Heart right ventricle (tissue), 16 donors: ENCODE measurements around the gene IL36A. TPM values are rescaled to one million over a fixed set of nuclear protein-coding genes. Genes with fewer than 3 reads are reported as not detected.

Experiments
- ATAC-seq, 8 donors: fragments of 200-7000 bp; cut with Tn5 transposase; one replicate each; pipeline ENCODE4 v1.9.1; 2020; ENCODE audit warnings: mild to moderate bottlenecking in 8 of 8, moderate library complexity in 8 of 8, moderate number of reproducible peaks in 1 of 8
- DNase-seq, 2 donors: peaks; one replicate each; pipeline ENCODE4 v3.0.0-alpha.2; 2020
- H3K27ac ChIP-seq, 10 donors: fragments of 200-600 bp; sonication (generic) in 2 of 10; one replicate each; pipeline versions ENCODE4 v1.5.0 to v1.8.0; 2020 to 2022; ENCODE audit warnings: mild to moderate bottlenecking in 3 of 10
- H3K27me3 ChIP-seq, 7 donors: fragments of 200-600 bp; one replicate each; pipeline ENCODE4 v1.8.0; 2021 to 2022; ENCODE audit warnings: mild to moderate bottlenecking in 2 of 7
- H3K36me3 ChIP-seq, 9 donors: fragments of 200-600 bp; sonication (generic) in 1 of 9; one replicate each; pipeline versions ENCODE4 v1.5.0 to v1.8.0; 2020 to 2022; ENCODE audit warnings: mild to moderate bottlenecking in 2 of 9
- H3K4me1 ChIP-seq, 9 donors: fragments of 200-600 bp; sonication (generic) in 1 of 9; one replicate each; pipeline versions ENCODE4 v1.5.0 to v1.8.0; 2020 to 2022; ENCODE audit warnings: mild to moderate bottlenecking in 4 of 9
- H3K4me3 ChIP-seq, 10 donors: fragments of 200-600 bp; sonication (generic) in 2 of 10; one replicate each; pipeline versions ENCODE4 v1.5.0 to v1.8.0; 2020 to 2022; ENCODE audit warnings: mild to moderate bottlenecking in 7 of 10, moderate library complexity in 2 of 10
- H3K9me3 ChIP-seq, 11 donors: fragments of 200-600 bp in 10 of 11; sonication (generic) in 2 of 11; one replicate each; pipeline versions ENCODE4 v1.5.0 to v1.8.0; 2013 to 2022; ENCODE audit warnings: mild to moderate bottlenecking in 2 of 11, control low read depth in 1 of 11, moderate library complexity in 1 of 11
- WGBS, 2 donors: extraction: QIAGEN DNeasy Blood & Tissue Kit; methylation state at CpG; one replicate each; pipeline ENCODE4 v1.1.7; 2013; ENCODE audit warnings: inconsistent platforms in 1 of 2; 5-methylcytosine and 5-hydroxymethylcytosine counted together
- intact Hi-C, 10 donors: fragments of 100-400 bp; cut with DNase I; formaldehyde crosslinking; loops; one replicate each; pipeline versions ENCODE4 v1.11.1 to v1.14.2; 2022
- polyA plus RNA-seq, 2 donors: library from polyadenylated mRNA; stranded (reverse); fragments of 200-250 nt; gene quantifications; one replicate each; pipeline ENCODE4 v1.2.3, GENCODE V29; 2013
- total RNA-seq, 10 donors: library from RNA; stranded (reverse); fragmentation: NEBNext Ultra II Directional in 3 of 10; extraction: Animal tissue kit (Norgen Biotek cat#: 25700) in 3 of 10; gene quantifications; one replicate each; pipeline versions ENCODE4 v1.2.1 to v1.2.4, GENCODE V29; 2021 to 2023
- TF ChIP-seq, protein P1 (sequence below), 9 donors: fragments of 200-600 bp; sonication (generic) in 2 of 9; IDR thresholded peaks; one replicate each; pipeline versions ENCODE4 v1.5.0 to v1.8.0; 2021 to 2022; ENCODE audit warnings: antibody characterized with exemption in 9 of 9, mild to moderate bottlenecking in 5 of 9, moderate library complexity in 1 of 9
- donor health status: Arrhythmogenic right ventricular cardiomyopathy.
- donor health status: ischemic (EF 13 %, LVEDD 7.1; RV severe dilation, severe dysfunction).
- donor health status: healthy with polysubstance abuse.
- donor health status: DM: no; HTN: yes; CAD: no.
- donor health status: DM: no; HTN: no; CAD: no.
- donor health status: ischemic (EF 25% LVEDD 6.9; RV normal size, moderate dysfunction).
- donor health status: ischemic (EF 25% LVEDD 5.7; RV mildly dilated, moderate dysfunction).
- donor health status: healthy.
- donor health status: DM: yes; HTN: yes; CAD: no.
- donor health status: Ischemic cardiomyopathy.
- donor health status: ischemic (EF 35%, LVEDD 5.7; RV mildly dilated, moderate dysfunction).
- donor health status: nonischemic (EF 11% LVEDD 7.7; RV severe dilation, severe dysfunction).
- donor health status: DM: yes; HTN: yes; CAD: no.
- donor health status: PGD.
- donor health status: ischemic (EF 29% LVEDD 5.4; RV normal size, mild dysfunction).
- donor health status: nonischemic (EF 23%, LVEDD 6.1; RV moderate dilation, normal function).

The IL36A gene
- total and polyA plus RNA-seq, 12 donors = not detected

DNA sequence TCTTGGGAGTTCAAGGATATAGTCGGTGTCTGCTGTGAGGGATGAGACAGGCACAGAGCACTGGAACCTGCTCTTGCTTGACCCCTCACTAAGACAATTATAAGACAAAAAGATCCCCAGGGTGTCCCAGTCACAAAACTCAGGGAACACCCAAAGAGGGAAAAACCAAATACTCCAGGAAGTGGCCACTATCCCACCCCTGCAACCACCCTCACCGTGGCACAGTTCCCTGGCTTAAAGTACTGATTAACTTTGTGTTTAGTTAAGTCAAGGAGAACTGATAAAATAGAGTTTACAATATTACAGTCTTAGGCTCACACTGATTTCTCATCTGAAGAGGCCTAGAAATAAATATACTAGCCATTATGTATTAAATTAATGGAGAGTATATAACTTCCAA lies 33.9 kb downstream of the IL36A start:
- intact Hi-C loops = no loop called here
- peaks cover 0 to 9% (median 0%) of the 10 kb centered on the region in 7 donors for H3K27me3 ChIP-seq
- 78 to 81% methylated on average over 2 of the region's 2 CpGs for WGBS, 2 donors
- H3K9me3 ChIP-seq = peaks cover 0 to 5% (median 0%) of the 10 kb centered on the region in 11 donors
- TF ChIP-seq, protein P1, sequence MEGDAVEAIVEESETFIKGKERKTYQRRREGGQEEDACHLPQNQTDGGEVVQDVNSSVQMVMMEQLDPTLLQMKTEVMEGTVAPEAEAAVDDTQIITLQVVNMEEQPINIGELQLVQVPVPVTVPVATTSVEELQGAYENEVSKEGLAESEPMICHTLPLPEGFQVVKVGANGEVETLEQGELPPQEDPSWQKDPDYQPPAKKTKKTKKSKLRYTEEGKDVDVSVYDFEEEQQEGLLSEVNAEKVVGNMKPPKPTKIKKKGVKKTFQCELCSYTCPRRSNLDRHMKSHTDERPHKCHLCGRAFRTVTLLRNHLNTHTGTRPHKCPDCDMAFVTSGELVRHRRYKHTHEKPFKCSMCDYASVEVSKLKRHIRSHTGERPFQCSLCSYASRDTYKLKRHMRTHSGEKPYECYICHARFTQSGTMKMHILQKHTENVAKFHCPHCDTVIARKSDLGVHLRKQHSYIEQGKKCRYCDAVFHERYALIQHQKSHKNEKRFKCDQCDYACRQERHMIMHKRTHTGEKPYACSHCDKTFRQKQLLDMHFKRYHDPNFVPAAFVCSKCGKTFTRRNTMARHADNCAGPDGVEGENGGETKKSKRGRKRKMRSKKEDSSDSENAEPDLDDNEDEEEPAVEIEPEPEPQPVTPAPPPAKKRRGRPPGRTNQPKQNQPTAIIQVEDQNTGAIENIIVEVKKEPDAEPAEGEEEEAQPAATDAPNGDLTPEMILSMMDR (IDR thresholded peaks at IDR 0.05) = no peak
- H3K27ac ChIP-seq = no peak overlapping the region
- no peaks in the 10 kb centered on the region for H3K36me3 ChIP-seq
- H3K4me1 ChIP-seq = no peaks in the 10 kb centered on the region
- DNase-seq (no peak), ATAC-seq (no peak)
- no peak overlapping the region for H3K4me3 ChIP-seq

DNA sequence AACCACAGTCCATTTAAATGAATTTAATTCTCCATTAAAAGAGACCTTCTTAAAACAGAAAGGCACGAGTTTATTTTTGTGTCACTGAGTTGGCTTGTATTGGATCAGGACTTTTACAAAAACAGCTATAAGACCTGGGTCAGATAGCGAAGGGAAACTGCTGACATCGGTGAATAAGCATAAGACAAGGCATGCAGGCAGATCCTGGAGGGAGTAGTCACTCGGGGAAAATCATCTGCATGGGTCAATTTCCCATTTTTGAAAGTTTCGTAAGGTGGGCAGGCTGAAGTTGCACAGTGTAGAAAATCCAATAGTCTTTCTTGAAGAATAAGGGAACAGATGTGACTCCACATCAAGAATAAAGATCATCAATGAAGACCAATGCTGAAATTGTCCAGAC lies 34.5 kb downstream of the IL36A start:
- ATAC-seq = no peak
- Histone ChIP-seq H3K4me3 (no peak overlapping the region), H3K27ac (no peak overlapping the region), H3K36me3 (no peaks in the 10 kb centered on the region), H3K27me3 (peaks cover 0 to 7% (median 0%) of the 10 kb centered on the region in 7 donors), H3K4me1 (no peaks in the 10 kb centered on the region), H3K9me3 (peaks cover 0 to 5% (median 0%) of the 10 kb centered on the region in 11 donors)
- no peak for DNase-seq
- TF ChIP-seq, protein P1 (IDR thresholded peaks at IDR 0.05) = no peak
- WGBS, 2 donors = 53 to 56% methylated on average over 5 of the region's 5 CpGs
- intact Hi-C loops = no loop called here

DNA sequence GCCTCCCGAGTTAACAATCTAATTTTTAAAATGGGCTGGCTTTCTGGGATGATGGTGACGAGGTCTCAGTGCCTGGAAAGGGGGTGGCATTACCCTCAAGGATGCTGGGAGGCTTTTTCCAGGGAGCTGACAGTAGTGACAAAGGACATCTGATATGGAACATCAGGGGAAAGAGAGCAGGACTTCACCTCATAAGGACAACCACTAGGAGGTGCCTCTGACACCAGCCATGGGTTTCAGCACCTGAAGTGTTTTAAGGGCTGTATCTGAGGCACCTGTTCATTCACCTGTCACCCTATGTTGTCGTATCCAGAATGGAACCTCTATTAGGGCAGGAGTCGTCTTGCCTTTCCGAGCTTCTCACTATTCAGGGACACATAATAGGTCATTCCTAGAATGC lies 36.6 kb downstream of the IL36A start:
- Histone ChIP-seq H3K27ac (no peak overlapping the region), H3K36me3 (no peaks in the 10 kb centered on the region), H3K4me3 (no peak overlapping the region), H3K27me3 (peaks cover 0 to 11% (median 3%) of the 10 kb centered on the region in 7 donors), H3K4me1 (no peaks in the 10 kb centered on the region), H3K9me3 (peaks cover 0 to 5% (median 0%) of the 10 kb centered on the region in 11 donors)
- WGBS, 2 donors = 44 to 55% methylated on average over 5 of the region's 5 CpGs
- ATAC-seq (no peak), DNase-seq (no peak)
- TF ChIP-seq, protein P1 (IDR thresholded peaks at IDR 0.05) = no peak
- intact Hi-C loops = no loop called here

DNA sequence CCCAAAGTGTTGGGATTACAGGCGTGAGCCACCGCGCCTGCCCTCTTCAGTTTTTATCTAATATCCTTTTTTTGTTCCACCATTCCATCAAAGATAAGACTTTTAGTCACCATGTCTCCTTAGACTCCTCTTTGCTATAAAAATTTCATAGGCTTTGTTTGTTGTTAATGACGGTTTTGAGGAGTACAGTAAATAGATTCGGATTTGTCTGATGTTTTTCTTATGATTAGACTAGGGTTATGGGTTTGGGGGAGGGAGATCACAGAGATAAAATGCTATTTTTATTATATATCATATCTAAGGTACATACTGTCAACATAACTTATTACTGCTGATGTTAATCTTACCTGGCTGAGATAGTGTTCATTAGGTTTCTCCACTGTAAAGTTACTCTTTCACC lies 41.2 kb downstream of the IL36A start:
- Histone ChIP-seq H3K4me1 (no peaks in the 10 kb centered on the region), H3K4me3 (no peak overlapping the region), H3K27me3 (peaks cover 0 to 16% (median 5%) of the 10 kb centered on the region in 7 donors), H3K36me3 (no peaks in the 10 kb centered on the region), H3K9me3 (peaks cover 0 to 12% (median 0%) of the 10 kb centered on the region in 11 donors), H3K27ac (no peak overlapping the region)
- ATAC-seq (no peak), DNase-seq (no peak)
- 85% methylated on average over 5 of the region's 5 CpGs for WGBS, 2 donors
- intact Hi-C loops = no loop called here
- TF ChIP-seq, protein P1 (IDR thresholded peaks at IDR 0.05) = no peak
